ENCODE results near the gene PACSIN1.

The PACSIN1 gene

DNA sequence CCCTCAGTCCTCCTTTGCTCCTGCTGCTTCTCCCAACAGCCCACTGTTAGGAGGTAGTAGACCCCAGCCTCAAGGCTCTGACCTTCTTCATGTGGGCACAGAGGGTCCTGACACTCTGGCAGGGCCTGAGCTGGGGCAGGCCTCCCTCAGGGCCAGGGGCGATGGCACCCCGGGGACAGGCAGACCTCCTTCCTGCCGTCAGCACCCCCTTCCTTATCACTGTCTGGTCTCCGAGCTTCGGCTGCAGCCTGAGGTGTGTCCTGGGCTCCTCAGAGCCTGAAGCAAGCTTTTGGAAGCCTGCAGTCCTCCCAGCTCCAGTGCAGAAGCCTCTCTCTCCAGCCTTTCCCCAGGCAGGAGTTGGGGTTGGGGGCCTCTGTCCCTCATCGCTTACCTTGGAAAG is 68.3 kb downstream of the PACSIN1 start:
- H3K4me3 ChIP-seq (ENCODE audit: low read length) = no peak overlapping the region
- no peak for DNase-seq (ENCODE audit: low read depth)
- TF ChIP-seq, protein P1, sequence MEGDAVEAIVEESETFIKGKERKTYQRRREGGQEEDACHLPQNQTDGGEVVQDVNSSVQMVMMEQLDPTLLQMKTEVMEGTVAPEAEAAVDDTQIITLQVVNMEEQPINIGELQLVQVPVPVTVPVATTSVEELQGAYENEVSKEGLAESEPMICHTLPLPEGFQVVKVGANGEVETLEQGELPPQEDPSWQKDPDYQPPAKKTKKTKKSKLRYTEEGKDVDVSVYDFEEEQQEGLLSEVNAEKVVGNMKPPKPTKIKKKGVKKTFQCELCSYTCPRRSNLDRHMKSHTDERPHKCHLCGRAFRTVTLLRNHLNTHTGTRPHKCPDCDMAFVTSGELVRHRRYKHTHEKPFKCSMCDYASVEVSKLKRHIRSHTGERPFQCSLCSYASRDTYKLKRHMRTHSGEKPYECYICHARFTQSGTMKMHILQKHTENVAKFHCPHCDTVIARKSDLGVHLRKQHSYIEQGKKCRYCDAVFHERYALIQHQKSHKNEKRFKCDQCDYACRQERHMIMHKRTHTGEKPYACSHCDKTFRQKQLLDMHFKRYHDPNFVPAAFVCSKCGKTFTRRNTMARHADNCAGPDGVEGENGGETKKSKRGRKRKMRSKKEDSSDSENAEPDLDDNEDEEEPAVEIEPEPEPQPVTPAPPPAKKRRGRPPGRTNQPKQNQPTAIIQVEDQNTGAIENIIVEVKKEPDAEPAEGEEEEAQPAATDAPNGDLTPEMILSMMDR (IDR thresholded peaks at IDR 0.05; ENCODE audit: insufficient read depth, low read depth, low read length, missing control alignments) = no peak

DNA sequence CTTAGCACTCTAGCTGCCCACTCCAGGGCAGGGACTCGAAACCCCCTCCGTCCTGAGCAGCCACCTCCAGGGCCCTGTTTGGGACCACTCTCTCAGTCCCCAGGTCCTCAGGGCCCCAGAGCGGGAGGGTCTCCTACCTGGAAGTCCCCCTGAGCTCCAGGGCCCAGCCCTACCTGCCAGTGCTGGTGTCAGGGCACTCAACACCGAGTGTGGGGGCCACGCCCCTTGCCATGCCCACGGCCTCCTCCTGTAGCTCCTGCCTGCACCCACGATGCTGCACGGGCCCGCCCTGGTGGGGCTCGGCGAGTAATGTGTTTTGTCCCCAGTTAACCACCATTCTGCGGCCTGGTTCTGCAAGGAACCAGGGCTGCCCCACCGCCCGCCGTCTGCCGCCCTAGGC is 68.8 kb downstream of the PACSIN1 start:
- DNase-seq (ENCODE audit: low read depth) = no peak
- no peak overlapping the region for H3K4me3 ChIP-seq (ENCODE audit: low read length)
- TF ChIP-seq, protein P1 (IDR thresholded peaks at IDR 0.05; ENCODE audit: insufficient read depth, low read depth, low read length, missing control alignments) = no peak

DNA sequence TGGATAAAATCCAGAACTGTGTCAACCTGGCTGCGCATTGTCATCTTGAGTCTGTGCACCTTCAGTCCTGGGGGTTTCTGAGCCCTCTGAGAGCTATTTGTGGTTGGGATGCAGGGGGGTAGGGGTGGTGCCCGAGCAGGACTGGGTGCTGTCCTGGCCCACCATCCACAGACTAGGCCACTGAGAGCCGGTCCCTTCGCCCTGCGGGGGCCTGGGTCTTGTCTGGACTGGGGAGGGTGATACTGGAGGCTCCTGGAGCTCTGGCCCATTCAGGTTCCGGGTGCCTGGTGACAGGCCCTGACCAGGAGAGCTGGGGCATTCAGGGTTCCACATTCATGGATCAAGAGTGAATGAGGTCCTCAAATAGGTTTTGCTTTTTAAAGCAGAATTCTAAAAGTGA is 69.3 kb downstream of the PACSIN1 start:
- DNase-seq (ENCODE audit: low read depth) = no peak
- TF ChIP-seq, protein P1 (IDR thresholded peaks at IDR 0.05; ENCODE audit: insufficient read depth, low read depth, low read length, missing control alignments) = no peak
- H3K4me3 ChIP-seq (ENCODE audit: low read length) = no peak overlapping the region

DNA sequence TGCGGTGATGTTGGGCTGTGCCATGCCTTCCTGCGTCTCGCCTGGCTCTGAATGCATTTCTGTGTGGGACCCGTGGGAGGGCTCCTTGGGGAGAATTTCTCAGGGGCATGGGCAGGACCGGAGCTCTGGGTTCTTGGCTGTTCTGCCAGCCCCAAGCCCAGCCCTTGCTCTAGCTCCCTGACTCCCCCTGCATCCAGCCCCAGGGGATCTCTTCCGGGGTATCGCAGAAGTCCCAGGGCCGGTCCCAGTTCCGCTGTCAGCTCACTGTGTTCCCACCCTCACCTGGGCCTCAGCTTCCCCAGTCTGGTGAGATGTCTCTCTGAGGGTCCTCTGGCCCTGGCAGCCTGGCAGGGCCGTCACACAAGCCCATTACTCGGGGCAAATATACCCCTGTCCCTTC is 69.8 kb downstream of the PACSIN1 start:
- no peak overlapping the region for H3K4me3 ChIP-seq (ENCODE audit: low read length)
- no peak for DNase-seq (ENCODE audit: low read depth)
- TF ChIP-seq, protein P1 (IDR thresholded peaks at IDR 0.05; ENCODE audit: insufficient read depth, low read depth, low read length, missing control alignments) = no peak

DNA sequence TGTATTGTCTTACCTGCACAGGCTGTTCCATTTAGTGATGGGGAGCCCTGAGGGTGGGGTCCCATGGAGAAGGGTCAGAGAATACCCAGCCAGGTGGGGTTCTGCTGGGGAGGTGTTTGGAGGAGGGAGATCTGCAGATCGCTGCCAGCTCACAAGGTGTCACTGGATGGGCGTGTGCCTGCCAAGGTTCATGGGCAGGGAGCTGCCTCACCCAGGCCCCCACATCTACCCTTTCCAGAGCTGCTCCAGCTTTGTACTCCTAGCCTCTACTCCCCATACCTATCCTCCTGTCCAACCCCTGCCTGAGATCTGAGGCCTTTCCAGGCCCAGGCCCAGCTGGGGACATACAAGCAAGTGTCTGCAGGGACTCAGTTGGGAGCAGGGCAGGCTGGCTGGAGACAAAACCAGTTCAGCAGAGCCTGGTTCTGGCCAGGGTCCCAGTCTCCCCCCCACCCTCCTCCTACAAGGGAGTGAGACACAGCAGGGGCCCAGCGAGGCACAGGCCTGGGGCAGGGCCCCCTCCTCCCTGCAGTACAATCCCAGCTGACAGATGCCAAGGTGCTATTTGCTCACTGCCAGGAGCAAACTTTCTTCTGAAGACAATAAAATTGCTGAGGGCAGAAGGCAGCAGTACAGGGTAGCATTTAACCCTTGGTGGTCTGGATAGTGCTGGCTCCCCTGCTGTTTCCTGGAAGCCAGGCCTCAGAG is 70.5 kb downstream of the PACSIN1 start:
- TF ChIP-seq, protein P1 (IDR thresholded peaks at IDR 0.05; ENCODE audit: insufficient read depth, low read depth, low read length, missing control alignments) = no peak
- no peak overlapping the region for H3K4me3 ChIP-seq (ENCODE audit: low read length)
- peak; percentile 36 for DNase-seq (ENCODE audit: low read depth)

DNA sequence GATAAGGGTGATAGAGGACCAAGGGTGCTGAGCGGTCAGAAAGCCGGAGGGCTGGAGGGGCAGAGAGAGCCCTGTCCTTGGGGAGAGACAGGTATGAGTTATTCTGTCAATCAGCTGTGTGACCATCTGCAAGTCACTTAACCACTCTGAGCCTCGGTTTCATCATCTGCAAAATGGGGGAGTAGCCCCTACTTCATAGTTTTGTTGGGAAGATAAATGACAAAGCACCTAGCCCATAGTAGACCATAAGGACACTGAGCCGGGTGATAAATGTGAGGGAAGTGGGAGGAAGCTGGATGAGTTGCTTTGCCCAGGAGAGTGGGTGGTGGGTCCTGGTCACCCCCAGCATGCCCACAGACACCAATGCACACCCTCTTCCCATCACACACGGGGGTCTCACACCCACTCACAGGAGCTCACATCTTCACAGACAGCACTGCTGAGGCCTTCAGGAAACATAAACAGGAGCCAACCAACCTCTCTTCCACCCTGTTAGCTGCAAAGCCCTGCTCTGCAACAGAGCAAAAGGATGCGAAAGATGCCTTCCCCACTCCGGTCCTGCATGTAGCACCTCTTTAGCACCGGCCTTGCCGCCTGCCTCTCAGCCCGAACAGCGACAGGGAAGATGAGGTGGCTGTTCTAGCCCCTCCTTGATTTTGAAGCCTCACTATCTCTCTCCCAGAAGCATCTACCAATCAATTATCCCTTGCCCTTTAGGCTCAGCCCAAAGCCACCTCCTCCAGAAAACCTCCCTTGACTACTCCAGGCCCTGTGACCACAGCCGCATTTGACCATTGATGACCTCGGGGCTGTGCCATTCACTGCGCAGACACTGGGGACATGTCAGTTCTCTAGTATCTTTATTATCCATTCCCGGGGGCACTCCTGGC is 71.3 kb downstream of the PACSIN1 start:
- no peak for DNase-seq (ENCODE audit: low read depth)
- TF ChIP-seq, protein P1 (IDR thresholded peaks at IDR 0.05; ENCODE audit: insufficient read depth, low read depth, low read length, missing control alignments) = no peak
- no peak overlapping the region for H3K4me3 ChIP-seq (ENCODE audit: low read length)
